Measurements from ENCODE around the gene PNLIPRP2. TPM values are rescaled to one million over a fixed set of nuclear protein-coding genes. Genes with fewer than 3 reads are reported as not detected.

PNLIPRP2 gene
- polyA plus RNA-seq, 1 experiment = not detected

GRCh38 chr10:116613471-116613870 lies 7.3 kb upstream of the PNLIPRP2 start:
- no peaks in the 10 kb centered on the region for H3K36me3 ChIP-seq (ENCODE audit: control insufficient read depth, insufficient read depth, low read length)
- no peak for DNase-seq (ENCODE audit: low read depth)
- H3K27me3 ChIP-seq (ENCODE audit: control insufficient read depth, insufficient read depth, low read length) = no peaks in the 10 kb centered on the region
- H3K4me3 ChIP-seq (ENCODE audit: low read depth, low read length) = no peak overlapping the region
- CTCF ChIA-PET = no interaction called here
- no peak for TF ChIP-seq CTCF (IDR thresholded peaks at IDR 0.05; ENCODE audit: insufficient read depth, low read depth, low read length)
- POLR2A ChIA-PET = no interaction called here

- DNase-seq (ENCODE audit: low read depth) = no peak
- H3K4me3 ChIP-seq (ENCODE audit: low read depth, low read length) = no peak overlapping the region
- ChIA-PET POLR2A (no interaction called here), CTCF (no interaction called here)
- no peaks in the 10 kb centered on the region for H3K27me3 ChIP-seq (ENCODE audit: control insufficient read depth, insufficient read depth, low read length)
- H3K36me3 ChIP-seq (ENCODE audit: control insufficient read depth, insufficient read depth, low read length) = no peaks in the 10 kb centered on the region
- TF ChIP-seq CTCF (IDR thresholded peaks at IDR 0.05; ENCODE audit: insufficient read depth, low read depth, low read length) = no peak
Measured at GRCh38 chr10:116614796-116615195, 6.0 kb upstream of the PNLIPRP2 start.

- ChIA-PET CTCF (interaction anchor here (1.2 kb wide), 1 partner anchor 13 kb away, joined by 3 read pairs; no protein-coding TSS in a partner anchor), POLR2A (no interaction called here)
- no peak overlapping the region for H3K4me3 ChIP-seq (ENCODE audit: low read depth, low read length)
- no peak for DNase-seq (ENCODE audit: low read depth)
- no peaks in the 10 kb centered on the region for H3K27me3 ChIP-seq (ENCODE audit: control insufficient read depth, insufficient read depth, low read length)
- H3K36me3 ChIP-seq (ENCODE audit: control insufficient read depth, insufficient read depth, low read length) = no peaks in the 10 kb centered on the region
- TF ChIP-seq CTCF (IDR thresholded peaks at IDR 0.05; ENCODE audit: insufficient read depth, low read depth, low read length) = no peak
Measured at GRCh38 chr10:116615199-116615776, 5.5 kb upstream of the PNLIPRP2 start.

GRCh38 chr10:116621476-116621875 lies 723 bp downstream of the PNLIPRP2 start:
- Histone ChIP-seq H3K36me3 (ENCODE audit: control insufficient read depth, insufficient read depth, low read length) (no peaks in the 10 kb centered on the region), H3K4me3 (ENCODE audit: low read depth, low read length) (no peak overlapping the region), H3K27me3 (ENCODE audit: control insufficient read depth, insufficient read depth, low read length) (no peaks in the 10 kb centered on the region)
- ChIA-PET POLR2A (no interaction called here), CTCF (no interaction called here)
- no peak for TF ChIP-seq CTCF (IDR thresholded peaks at IDR 0.05; ENCODE audit: insufficient read depth, low read depth, low read length)
- no peak for DNase-seq (ENCODE audit: low read depth)

GRCh38 chr10:116621934-116622655 lies 1.3 kb downstream of the PNLIPRP2 start:
- no peak for DNase-seq (ENCODE audit: low read depth)
- Histone ChIP-seq H3K27me3 (ENCODE audit: control insufficient read depth, insufficient read depth, low read length) (0 out of 2 replicates have a peak, but pooled peaks cover 2% of the 10 kb centered on the region), H3K36me3 (ENCODE audit: control insufficient read depth, insufficient read depth, low read length) (no peaks in the 10 kb centered on the region), H3K4me3 (ENCODE audit: low read depth, low read length) (no peak overlapping the region)
- ChIA-PET CTCF (no interaction called here), POLR2A (no interaction called here)
- no peak for TF ChIP-seq CTCF (IDR thresholded peaks at IDR 0.05; ENCODE audit: insufficient read depth, low read depth, low read length)

Data from BJ (cell line).